Esophagus squamous epithelium (tissue), 4 donors: Measurements from ENCODE around the gene OR5AN1.

Experiments used
- CTCF ChIP-seq, 6 experiments: fragments of 450-650 bp in 4 of 6; fragments of 200-600 bp in 2 of 6; sonication (generic) in 2 of 6; IDR thresholded peaks; one replicate each; pipeline ENCODE4 v1.5.1; 2016 to 2019; ENCODE audit warnings: antibody characterized with exemption in 6 of 6, mild to moderate bottlenecking in 4 of 6, moderate library complexity in 4 of 6
- POLR2A ChIP-seq, 4 donors: fragments of 450-650 bp; IDR thresholded peaks; one replicate each; pipeline ENCODE4 v1.6.1; 2017; ENCODE audit warnings: antibody characterized with exemption in 4 of 4, mild to moderate bottlenecking in 4 of 4, moderate library complexity in 3 of 4

- no peak for TF ChIP-seq CTCF (IDR thresholded peaks at IDR 0.05)
- no peak for TF ChIP-seq POLR2A (IDR thresholded peaks at IDR 0.05)
Observed at GRCh38 chr11:59400461-59401261, 42.0 kb downstream of the OR5AN1 start.
